Spleen (tissue), 11 donors: ENCODE results near the gene CENPH. TPM values are rescaled to one million over a fixed set of nuclear protein-coding genes. Genes with fewer than 3 reads are reported as not detected.
"Not testable (repeated sequence)": the region's sequence is repeated elsewhere in the genome, so short reads cannot be mapped to it uniquely, and the experiment has no call there.

Experiments used
- DNase-seq: peaks from one replicate; pipeline ENCODE4 v3.0.0-alpha.2; 2020
- H3K27ac ChIP-seq, 8 donors: fragments of 200-600 bp; sonication (generic) in 7 of 8; 1 replicate in 4 of 8; 2 replicates in 4 of 8; pipeline versions ENCODE4 v1.5.0 to v1.8.0; 2016 to 2021; ENCODE audit warnings: inconsistent platforms in 4 of 8, mild to moderate bottlenecking in 4 of 8, moderate library complexity in 1 of 8
- H3K27me3 ChIP-seq, 7 donors: fragments of 200-600 bp; sonication (generic) in 6 of 7; replicated peaks in 1 of 7; 1 replicate in 4 of 7; 2 replicates in 3 of 7; pipeline versions ENCODE4 v1.5.0 to v1.8.0; 2016 to 2021; ENCODE audit warnings: inconsistent platforms in 3 of 7, mild to moderate bottlenecking in 1 of 7
- H3K36me3 ChIP-seq, 6 donors: fragments of 200-600 bp; sonication (generic) in 5 of 6; 1 replicate in 4 of 6; 2 replicates in 2 of 6; pipeline versions ENCODE4 v1.5.0 to v1.8.0; 2016 to 2021; ENCODE audit warnings: inconsistent platforms in 2 of 6
- H3K4me1 ChIP-seq, 6 donors: fragments of 200-600 bp; sonication (generic) in 5 of 6; 1 replicate in 3 of 6; 2 replicates in 3 of 6; pipeline versions ENCODE4 v1.5.0 to v1.8.0; 2016 to 2021; ENCODE audit warnings: inconsistent platforms in 3 of 6
- H3K4me3 ChIP-seq, 8 donors: fragments of 200-600 bp; sonication (generic) in 7 of 8; 1 replicate in 4 of 8; 2 replicates in 4 of 8; pipeline versions ENCODE4 v1.5.0 to v1.8.0; 2016 to 2021; ENCODE audit warnings: inconsistent platforms in 4 of 8, mild to moderate bottlenecking in 4 of 8, moderate library complexity in 2 of 8
- H3K9me3 ChIP-seq, 8 donors: fragments of 200-600 bp; sonication (generic) in 7 of 8; 1 replicate in 4 of 8; 2 replicates in 4 of 8; pipeline versions ENCODE4 v1.5.0 to v1.8.0; 2016 to 2021; ENCODE audit warnings: inconsistent platforms in 4 of 8
- CTCF ChIP-seq, 11 experiments: fragments of 200-600 bp in 7 of 11; fragments of 450-650 bp in 4 of 11; sonication (generic) in 4 of 11; IDR thresholded peaks in 8 of 11; conservative IDR thresholded peaks in 3 of 11; 1 replicate in 7 of 11; 2 replicates in 4 of 11; pipeline versions ENCODE4 v1.4.0 to v1.8.0; 2016 to 2021; ENCODE audit warnings: antibody characterized with exemption in 11 of 11, inconsistent platforms in 4 of 11, mild to moderate bottlenecking in 1 of 11
- POLR2A ChIP-seq, 3 donors: fragments of 450-650 bp; IDR thresholded peaks; one replicate each; pipeline ENCODE4 v1.5.1; 2017; ENCODE audit warnings: antibody characterized with exemption in 3 of 3, mild to moderate bottlenecking in 1 of 3
- POLR2AphosphoS5 ChIP-seq, 3 donors: sonication (generic); formaldehyde crosslinking; IDR thresholded peaks; one replicate each; pipeline ENCODE4 v1.5.1; 2017; ENCODE audit warnings: antibody characterized with exemption in 3 of 3
- WGBS, 5 donors: extraction: QIAGEN DNeasy Blood & Tissue Kit in 3 of 5; methylation state at CpG; one replicate each; pipeline versions ENCODE4 v1.1.5 to v1.1.7; 2013 to 2018; 5-methylcytosine and 5-hydroxymethylcytosine counted together
- intact Hi-C: fragments of 100-400 bp; cut with DNase I; formaldehyde crosslinking; loops from one replicate; pipeline ENCODE4 v1.15.0; 2023; ENCODE audit warnings: low total_unique reads
- polyA plus RNA-seq, 3 donors: library from polyadenylated mRNA; stranded (reverse); fragments of 200-250 nt; gene quantifications; one replicate each; pipeline ENCODE4 v1.2.1, GENCODE V29; 2013
- total RNA-seq, 7 donors: library from RNA; depleted of rRNA in 3 of 7; stranded (reverse); fragments of >200 nt in 3 of 7; fragmentation: NEBNext Ultra II Directional in 4 of 7; extraction: Animal tissue kit (Norgen Biotek cat#: 25700) in 4 of 7; gene quantifications; one replicate each; pipeline versions ENCODE4 v1.1.0 to v1.2.1, GENCODE V29; 2016 to 2021
- donor health status: healthy with polysubstance abuse.
- donor health status: DM: no; HTN: no; CAD: no; lungs with moderate emphysema.
- donor health status: DM: no; HTN: no; CAD: no.
- donor health status: Bipolar disorder and iron deficiency.
- donor health status: healthy.
- donor health status: DM: no; HTN: no; CAD: no.
- donor health status: DM: yes; HTN: yes; CAD: no.

Gene CENPH
- total and polyA plus RNA-seq, 10 donors: 4.7 to 15.6 (median 8.1) TPM

- H3K4me3 ChIP-seq: no peak overlapping the region
- TF ChIP-seq POLR2AphosphoS5 (IDR thresholded peaks at IDR 0.05) (no peak), POLR2A (IDR thresholded peaks at IDR 0.05) (no peak), CTCF (IDR thresholded peaks at IDR 0.05 in 8 of 11, conservative IDR thresholded peaks at IDR 0.05 in 3 of 11) (no peak)
- DNase-seq: no peak
- intact Hi-C loops: no loop called here
- no peak overlapping the region for H3K27ac ChIP-seq
- no peaks in the 10 kb centered on the region for H3K27me3 ChIP-seq
- H3K9me3 ChIP-seq: no peaks in the 10 kb centered on the region
- peaks cover 14 to 22% (median 18%) of the 10 kb centered on the region in 6 donors for H3K4me1 ChIP-seq
- WGBS, 5 donors: 92 to 97% (median 96%) methylated on average over 6 of the region's 6 CpGs
- peaks cover 0 to 48% (median 26%) of the 10 kb centered on the region in 6 donors for H3K36me3 ChIP-seq
Measured at GRCh38 chr5:69231281-69231680, 41.9 kb downstream of the CENPH start.

- H3K9me3 ChIP-seq: no peaks in the 10 kb centered on the region
- intact Hi-C loops: no loop called here
- H3K27me3 ChIP-seq: no peaks in the 10 kb centered on the region
- no peak overlapping the region for H3K27ac ChIP-seq
- TF ChIP-seq CTCF (IDR thresholded peaks at IDR 0.05 in 8 of 11, conservative IDR thresholded peaks at IDR 0.05 in 3 of 11): no peak
- no peak for TF ChIP-seq POLR2A (IDR thresholded peaks at IDR 0.05)
- no peak for TF ChIP-seq POLR2AphosphoS5 (IDR thresholded peaks at IDR 0.05)
- no peak overlapping the region for H3K4me3 ChIP-seq
- 93 to 100% (median 96%) methylated on average over 1 to 2 of the region's 2 CpGs for WGBS, 5 donors
- peaks cover 18 to 27% (median 23%) of the 10 kb centered on the region in 6 donors for H3K4me1 ChIP-seq
- no peak for DNase-seq
- H3K36me3 ChIP-seq: peaks cover 0 to 42% (median 23%) of the 10 kb centered on the region in 6 donors
Measured at GRCh38 chr5:69231851-69232250, 42.5 kb downstream of the CENPH start.

- 0% methylated on average over 41 to 49 of the region's 49 CpGs for WGBS, 5 donors
Measured at GRCh38 chr5:69234457-69235268, 45.3 kb downstream of the CENPH start, which contains the start of gene CDK7. Gene CDK7, plus strand, starts transcription at chr5:69234886. Its CDS starts 90 bp downstream, at chr5:69234976.

GRCh38 chr5:69236733-69237132, 47.4 kb downstream of the CENPH start:
- peak overlapping the region in 1 of 8 donors; percentile 89 for H3K4me3 ChIP-seq
- DNase-seq, intact Hi-C loops, H3K9me3 ChIP-seq, H3K27ac ChIP-seq, H3K27me3 ChIP-seq: not testable (repeated sequence)
- 91 to 98% (median 96%) methylated on average over 9 of the region's 9 CpGs for WGBS, 5 donors
- H3K4me1 ChIP-seq: peaks cover 21 to 58% (median 41%) of the 10 kb centered on the region in 6 donors
- H3K36me3 ChIP-seq: peaks cover 0 to 38% (median 16%) of the 10 kb centered on the region in 6 donors

More at GRCh38 chr5:69234457-69235268, 45.3 kb downstream of the CENPH start, which contains the start of gene CDK7:
- DNase-seq: peak; percentile 99
- H3K27me3 ChIP-seq: no peaks in the 10 kb centered on the region
- H3K4me3 ChIP-seq: peak within 1 kb of the TSS; percentile 76 to 90 (median 87)
- H3K4me1 ChIP-seq: peaks cover 21 to 54% (median 41%) of the 10 kb centered on the region in 6 donors
- no peaks in the 10 kb centered on the region for H3K9me3 ChIP-seq
- peak within 1 kb of the TSS; percentile 65 to 94 (median 88) for H3K27ac ChIP-seq
- intact Hi-C loops: no loop called here
- peak in 4 of 11 experiments; percentile 3 to 35 (median 12) for TF ChIP-seq CTCF (IDR thresholded peaks at IDR 0.05 in 8 of 11, conservative IDR thresholded peaks at IDR 0.05 in 3 of 11)
- TF ChIP-seq POLR2AphosphoS5 (IDR thresholded peaks at IDR 0.05): peak; percentile 91 to 94 (median 92)
- no peak for TF ChIP-seq POLR2A (IDR thresholded peaks at IDR 0.05)
- peaks cover 0 to 34% (median 11%) of the 10 kb centered on the region in 6 donors for H3K36me3 ChIP-seq
